ENCODE results near the gene PLXNC1.

DNA sequence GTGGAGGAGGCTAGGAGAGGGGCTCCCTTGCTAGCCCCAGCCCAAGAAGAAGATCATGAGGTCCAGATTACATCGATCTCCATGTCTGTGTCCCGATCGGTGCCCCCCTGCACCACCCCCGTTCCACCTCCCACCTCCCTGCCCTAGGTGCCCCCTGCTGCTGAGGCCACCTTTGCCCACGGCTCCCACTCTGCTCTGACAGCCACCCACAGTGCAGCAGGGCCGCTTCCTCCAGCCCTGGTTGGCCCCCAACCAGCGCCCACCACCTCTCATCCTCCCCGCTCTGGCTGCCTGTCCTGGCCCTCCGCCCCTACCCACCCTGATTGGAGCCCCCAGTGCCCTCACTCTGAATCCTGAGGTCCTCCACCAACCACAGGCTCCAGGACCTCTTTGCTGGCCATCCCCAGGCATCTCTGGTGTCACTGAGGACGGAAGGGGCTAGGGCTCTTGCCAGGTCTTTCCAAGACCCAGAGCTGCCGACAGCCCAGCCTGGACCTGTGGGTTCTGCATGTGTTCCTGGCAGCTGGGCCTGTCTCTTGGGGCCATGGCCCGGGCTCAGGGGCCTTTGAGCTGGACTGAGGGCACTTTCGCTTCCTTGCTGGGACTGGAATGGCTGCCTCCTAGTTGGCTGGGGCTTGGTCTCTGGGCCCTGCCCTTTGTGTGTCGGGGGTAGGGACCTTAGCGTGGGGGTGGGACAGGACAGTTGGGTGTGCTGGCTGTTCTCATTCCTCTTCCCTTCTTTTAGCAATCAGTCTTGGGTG is 7.2 kb upstream of the PLXNC1 start:
- TF ChIP-seq, protein P1, sequence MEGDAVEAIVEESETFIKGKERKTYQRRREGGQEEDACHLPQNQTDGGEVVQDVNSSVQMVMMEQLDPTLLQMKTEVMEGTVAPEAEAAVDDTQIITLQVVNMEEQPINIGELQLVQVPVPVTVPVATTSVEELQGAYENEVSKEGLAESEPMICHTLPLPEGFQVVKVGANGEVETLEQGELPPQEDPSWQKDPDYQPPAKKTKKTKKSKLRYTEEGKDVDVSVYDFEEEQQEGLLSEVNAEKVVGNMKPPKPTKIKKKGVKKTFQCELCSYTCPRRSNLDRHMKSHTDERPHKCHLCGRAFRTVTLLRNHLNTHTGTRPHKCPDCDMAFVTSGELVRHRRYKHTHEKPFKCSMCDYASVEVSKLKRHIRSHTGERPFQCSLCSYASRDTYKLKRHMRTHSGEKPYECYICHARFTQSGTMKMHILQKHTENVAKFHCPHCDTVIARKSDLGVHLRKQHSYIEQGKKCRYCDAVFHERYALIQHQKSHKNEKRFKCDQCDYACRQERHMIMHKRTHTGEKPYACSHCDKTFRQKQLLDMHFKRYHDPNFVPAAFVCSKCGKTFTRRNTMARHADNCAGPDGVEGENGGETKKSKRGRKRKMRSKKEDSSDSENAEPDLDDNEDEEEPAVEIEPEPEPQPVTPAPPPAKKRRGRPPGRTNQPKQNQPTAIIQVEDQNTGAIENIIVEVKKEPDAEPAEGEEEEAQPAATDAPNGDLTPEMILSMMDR (conservative IDR thresholded peaks at IDR 0.05; ENCODE audit: low read length): no peak
- TF ChIP-seq EZH2phosphoT487 (IDR thresholded peaks at IDR 0.05; ENCODE audit: borderline replicate concordance): no peak

Data from Loucy (cell line).